ENCODE measurements around the gene KIN.
"Not testable (repeated sequence)": the region's sequence is repeated elsewhere in the genome, so short reads cannot be mapped to it uniquely, and the experiment has no call there.

KIN gene

GRCh38 chr10:7794251-7795026 is 6.6 kb upstream of the KIN start:
- DNase-seq: no peak

GRCh38 chr10:7792541-7792940 is 4.7 kb upstream of the KIN start:
- DNase-seq: peak; percentile 8

- DNase-seq: peak; percentile 24
Observed at GRCh38 chr10:7789390-7789789, 1.6 kb upstream of the KIN start.

GRCh38 chr10:7788639-7789286 is 970 bp upstream of the KIN start:
- DNase-seq: no peak

GRCh38 chr10:7787150-7787856 is 490 bp downstream of the KIN start:
- no peak for DNase-seq

GRCh38 chr10:7786430-7786829 is 1.4 kb downstream of the KIN start:
- no peak for DNase-seq

- not testable (repeated sequence) for DNase-seq
Observed at GRCh38 chr10:7782194-7782593, 5.6 kb downstream of the KIN start.

GRCh38 chr10:7776777-7777176 is 11.0 kb downstream of the KIN start:
- DNase-seq: no peak

GRCh38 chr10:7773845-7774801 is 13.7 kb downstream of the KIN start:
- peak; percentile 8 for DNase-seq

- no peak for DNase-seq
Observed at GRCh38 chr10:7768417-7768816, 19.4 kb downstream of the KIN start.

GRCh38 chr10:7767209-7767608 is 20.6 kb downstream of the KIN start:
- DNase-seq: no peak

GRCh38 chr10:7766241-7766640 is 21.6 kb downstream of the KIN start:
- no peak for DNase-seq

- no peak for DNase-seq
Observed at GRCh38 chr10:7763929-7764328, 23.9 kb downstream of the KIN start.

- DNase-seq: peak; percentile 16
Observed at GRCh38 chr10:7756360-7756992, 31.3 kb downstream of the KIN start.

- DNase-seq: no peak
Observed at GRCh38 chr10:7755103-7755502, 32.7 kb downstream of the KIN start.

GRCh38 chr10:7752251-7752650 is 35.5 kb downstream of the KIN start:
- no peak for DNase-seq

GRCh38 chr10:7750222-7750621 is 37.6 kb downstream of the KIN start:
- no peak for DNase-seq

GRCh38 chr10:7748637-7749036 is 39.2 kb downstream of the KIN start:
- DNase-seq: not testable (repeated sequence)

GRCh38 chr10:7744307-7744706 is 43.5 kb downstream of the KIN start:
- DNase-seq: no peak

GRCh38 chr10:7738536-7739407 is 49.0 kb downstream of the KIN start:
- no peak for DNase-seq

- DNase-seq: no peak
Observed at GRCh38 chr10:7734821-7735220, 53.0 kb downstream of the KIN start.
